Vagina (tissue), 2 donors: ENCODE data around the gene AXL. TPM values are rescaled to one million over a fixed set of nuclear protein-coding genes. Genes with fewer than 3 reads are reported as not detected.
A peak's percentile ranks its signal among the peaks of the same experiment; 100 is the strongest.
"Not testable (repeated sequence)": the region's sequence is repeated elsewhere in the genome, so short reads cannot be mapped to it uniquely, and the experiment has no call there.

Experiments
- DNase-seq, 2 donors: peaks; one replicate each; pipeline ENCODE4 v3.0.0-alpha.2; 2017; ENCODE audit errors: extremely low spot score in 2 of 2
- H3K27ac ChIP-seq: fragments of 200-600 bp; sonication (generic); one replicate; pipeline ENCODE4 v1.5.1; 2019
- H3K27me3 ChIP-seq: fragments of 200-600 bp; sonication (generic); one replicate; pipeline ENCODE4 v1.5.1; 2019
- H3K36me3 ChIP-seq, 2 donors: fragments of 200-600 bp; sonication (generic); one replicate each; pipeline ENCODE4 v1.5.1; 2017 to 2019
- H3K4me1 ChIP-seq: fragments of 200-600 bp; sonication (generic); one replicate; pipeline ENCODE4 v1.5.1; 2019
- H3K4me3 ChIP-seq, 2 donors: fragments of 200-600 bp; sonication (generic); 1 replicate in 1 of 2; 2 replicates in 1 of 2; pipeline ENCODE4 v1.5.1; 2016 to 2019
- H3K9me3 ChIP-seq: fragments of 200-600 bp; sonication (generic); one replicate; pipeline ENCODE4 v1.5.1; 2019
- POLR2A ChIP-seq, 2 donors: fragments of 450-650 bp; IDR thresholded peaks; one replicate each; pipeline ENCODE4 v1.6.1; 2017; ENCODE audit warnings: antibody characterized with exemption in 2 of 2, mild to moderate bottlenecking in 2 of 2, moderate library complexity in 2 of 2
- POLR2AphosphoS5 ChIP-seq, 2 donors: sonication (generic); formaldehyde crosslinking; IDR thresholded peaks; one replicate each; pipeline ENCODE4 v1.9.0; 2017; ENCODE audit warnings: antibody characterized with exemption in 2 of 2, mild to moderate bottlenecking in 2 of 2, low read depth in 1 of 2; ENCODE audit not compliant: insufficient read depth in 1 of 2
- intact Hi-C: fragments of 100-400 bp; cut with DNase I; formaldehyde crosslinking; loops from one replicate; pipeline ENCODE4 v1.15.1; 2023
- total RNA-seq: library from RNA; depleted of rRNA; stranded (reverse); fragments of >200 nt; gene quantifications from one replicate; pipeline ENCODE4 v1.2.3, GENCODE V29; 2016
- TF ChIP-seq, protein P1 (sequence below), 3 experiments: fragments of 450-650 bp in 2 of 3; fragments of 200-600 bp in 1 of 3; sonication (generic) in 1 of 3; IDR thresholded peaks; one replicate each; pipeline ENCODE4 v1.5.1; 2017 to 2019; ENCODE audit warnings: antibody characterized with exemption in 3 of 3, mild to moderate bottlenecking in 2 of 3, moderate library complexity in 2 of 3

Gene AXL
- 53.5 TPM for total RNA-seq

DNA sequence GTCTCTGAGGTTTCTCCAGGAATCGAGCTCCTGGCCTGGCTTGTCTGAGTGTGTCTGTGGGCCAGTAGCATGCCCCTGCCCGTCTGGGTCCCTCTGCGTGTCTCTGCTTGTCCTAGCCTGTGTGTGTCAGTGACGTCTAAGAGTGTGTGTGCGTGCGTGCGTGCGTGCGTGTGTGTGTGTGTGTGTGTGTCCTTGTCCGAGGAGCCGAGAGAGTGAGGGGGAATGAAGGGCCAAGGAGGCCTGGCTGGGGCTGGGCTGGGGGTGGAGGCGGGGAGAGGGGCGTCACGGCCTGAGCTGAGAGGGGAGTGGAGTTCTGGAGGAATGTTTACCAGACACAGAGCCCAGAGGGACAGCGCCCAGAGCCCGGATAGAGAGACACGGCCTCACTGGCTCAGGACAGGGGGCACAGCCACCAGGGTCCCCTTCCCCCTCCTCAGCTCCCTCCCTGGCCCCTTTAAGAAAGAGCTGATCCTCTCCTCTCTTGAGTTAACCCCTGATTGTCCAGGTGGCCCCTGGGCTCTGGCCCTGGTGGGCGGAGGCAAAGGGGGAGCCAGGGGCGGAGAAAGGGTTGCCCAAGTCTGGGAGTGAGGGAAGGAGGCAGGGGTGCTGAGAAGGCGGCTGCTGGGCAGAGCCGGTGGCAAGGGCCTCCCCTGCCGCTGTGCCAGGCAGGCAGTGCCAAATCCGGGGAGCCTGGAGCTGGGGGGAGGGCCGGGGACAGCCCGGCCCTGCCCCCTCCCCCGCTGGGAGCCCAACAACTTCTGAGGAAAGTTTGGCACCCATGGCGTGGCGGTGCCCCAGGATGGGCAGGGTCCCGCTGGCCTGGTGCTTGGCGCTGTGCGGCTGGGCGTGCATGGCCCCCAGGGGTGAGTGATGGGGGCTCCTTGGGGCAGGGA, at the start of gene AXL:
AXL (plus strand) TSS at position 609 of the 893 bp plus-strand sequence; CDS start at position 779, 170 bp downstream.
- H3K27me3 ChIP-seq: no peaks in the 10 kb centered on the region
- no peaks in the 10 kb centered on the region for H3K9me3 ChIP-seq
- DNase-seq: peak in 1 of 2 donors; percentile 96
- peak within 1 kb of the TSS; percentile 95 for H3K27ac ChIP-seq
- peak within 1 kb of the TSS; percentile 61 to 90 for H3K4me3 ChIP-seq
- H3K36me3 ChIP-seq: no peaks in the 10 kb centered on the region
- peaks cover 41% of the 10 kb centered on the region for H3K4me1 ChIP-seq
- intact Hi-C loops: loop anchor here (5.0 kb wide), 1 partner anchor 43 kb away; the partner anchor contains the start of gene HNRNPUL1
- TF ChIP-seq POLR2AphosphoS5 (IDR thresholded peaks at IDR 0.05; ENCODE audit: insufficient read depth in 1 of 2, low read depth in 1 of 2): peak in 1 of 2 donors; percentile 89
- TF ChIP-seq, protein P1, sequence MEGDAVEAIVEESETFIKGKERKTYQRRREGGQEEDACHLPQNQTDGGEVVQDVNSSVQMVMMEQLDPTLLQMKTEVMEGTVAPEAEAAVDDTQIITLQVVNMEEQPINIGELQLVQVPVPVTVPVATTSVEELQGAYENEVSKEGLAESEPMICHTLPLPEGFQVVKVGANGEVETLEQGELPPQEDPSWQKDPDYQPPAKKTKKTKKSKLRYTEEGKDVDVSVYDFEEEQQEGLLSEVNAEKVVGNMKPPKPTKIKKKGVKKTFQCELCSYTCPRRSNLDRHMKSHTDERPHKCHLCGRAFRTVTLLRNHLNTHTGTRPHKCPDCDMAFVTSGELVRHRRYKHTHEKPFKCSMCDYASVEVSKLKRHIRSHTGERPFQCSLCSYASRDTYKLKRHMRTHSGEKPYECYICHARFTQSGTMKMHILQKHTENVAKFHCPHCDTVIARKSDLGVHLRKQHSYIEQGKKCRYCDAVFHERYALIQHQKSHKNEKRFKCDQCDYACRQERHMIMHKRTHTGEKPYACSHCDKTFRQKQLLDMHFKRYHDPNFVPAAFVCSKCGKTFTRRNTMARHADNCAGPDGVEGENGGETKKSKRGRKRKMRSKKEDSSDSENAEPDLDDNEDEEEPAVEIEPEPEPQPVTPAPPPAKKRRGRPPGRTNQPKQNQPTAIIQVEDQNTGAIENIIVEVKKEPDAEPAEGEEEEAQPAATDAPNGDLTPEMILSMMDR (IDR thresholded peaks at IDR 0.05): no peak
- TF ChIP-seq POLR2A (IDR thresholded peaks at IDR 0.05): peak in 1 of 2 donors; percentile 66

DNA sequence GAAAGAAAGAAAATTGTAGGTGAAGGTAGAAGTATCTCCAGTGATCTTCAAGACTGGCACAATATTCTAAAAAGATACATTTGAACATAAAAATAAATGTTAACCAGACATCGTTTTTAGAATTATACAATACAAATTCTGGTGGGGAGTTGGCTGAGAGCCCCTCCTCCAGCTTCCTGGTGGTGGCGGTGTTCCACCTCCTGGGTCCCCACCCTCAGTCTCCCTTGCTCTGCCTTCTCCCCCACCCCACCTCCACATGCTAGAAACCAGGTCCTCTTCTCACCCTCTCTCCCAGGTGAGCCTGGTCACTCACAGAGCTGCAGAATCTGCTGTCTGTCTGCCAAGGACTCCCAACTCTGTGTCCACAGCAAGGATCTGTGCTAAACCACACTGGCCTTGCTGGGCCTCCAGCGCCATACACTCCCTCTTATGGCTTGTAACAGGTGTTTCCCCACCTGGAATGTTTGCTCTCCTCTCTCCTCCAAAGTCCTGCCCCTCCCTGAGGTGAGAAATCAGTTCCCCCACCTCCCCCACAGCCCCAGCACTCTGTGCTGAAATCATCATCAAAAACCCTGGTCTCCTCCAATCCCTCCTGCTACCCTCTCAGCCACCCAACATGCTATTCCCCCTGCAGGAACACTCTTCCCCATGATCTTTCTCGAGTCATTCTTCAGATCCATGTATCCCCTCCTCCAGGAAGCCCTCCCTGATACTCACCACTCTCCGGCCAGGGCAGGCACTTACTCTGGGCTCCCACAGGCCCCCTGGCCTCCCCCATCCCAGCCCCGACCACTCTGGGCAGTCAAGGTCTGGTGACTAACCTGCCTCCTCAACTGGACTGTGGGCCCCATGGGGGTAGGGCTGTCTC, 46.5 kb upstream of the AXL start:
- no peak overlapping the region for H3K27ac ChIP-seq
- intact Hi-C loops: no loop called here
- no peak overlapping the region for H3K4me3 ChIP-seq
- TF ChIP-seq POLR2AphosphoS5 (IDR thresholded peaks at IDR 0.05; ENCODE audit: insufficient read depth in 1 of 2, low read depth in 1 of 2): no peak
- no peaks in the 10 kb centered on the region for H3K9me3 ChIP-seq
- no peaks in the 10 kb centered on the region for H3K27me3 ChIP-seq
- no peaks in the 10 kb centered on the region for H3K36me3 ChIP-seq
- DNase-seq: no peak
- H3K4me1 ChIP-seq: peaks cover 26% of the 10 kb centered on the region

- DNase-seq: no peak
Measured at GRCh38 chr19:41174297-41174928, 44.6 kb upstream of the AXL start.

DNA sequence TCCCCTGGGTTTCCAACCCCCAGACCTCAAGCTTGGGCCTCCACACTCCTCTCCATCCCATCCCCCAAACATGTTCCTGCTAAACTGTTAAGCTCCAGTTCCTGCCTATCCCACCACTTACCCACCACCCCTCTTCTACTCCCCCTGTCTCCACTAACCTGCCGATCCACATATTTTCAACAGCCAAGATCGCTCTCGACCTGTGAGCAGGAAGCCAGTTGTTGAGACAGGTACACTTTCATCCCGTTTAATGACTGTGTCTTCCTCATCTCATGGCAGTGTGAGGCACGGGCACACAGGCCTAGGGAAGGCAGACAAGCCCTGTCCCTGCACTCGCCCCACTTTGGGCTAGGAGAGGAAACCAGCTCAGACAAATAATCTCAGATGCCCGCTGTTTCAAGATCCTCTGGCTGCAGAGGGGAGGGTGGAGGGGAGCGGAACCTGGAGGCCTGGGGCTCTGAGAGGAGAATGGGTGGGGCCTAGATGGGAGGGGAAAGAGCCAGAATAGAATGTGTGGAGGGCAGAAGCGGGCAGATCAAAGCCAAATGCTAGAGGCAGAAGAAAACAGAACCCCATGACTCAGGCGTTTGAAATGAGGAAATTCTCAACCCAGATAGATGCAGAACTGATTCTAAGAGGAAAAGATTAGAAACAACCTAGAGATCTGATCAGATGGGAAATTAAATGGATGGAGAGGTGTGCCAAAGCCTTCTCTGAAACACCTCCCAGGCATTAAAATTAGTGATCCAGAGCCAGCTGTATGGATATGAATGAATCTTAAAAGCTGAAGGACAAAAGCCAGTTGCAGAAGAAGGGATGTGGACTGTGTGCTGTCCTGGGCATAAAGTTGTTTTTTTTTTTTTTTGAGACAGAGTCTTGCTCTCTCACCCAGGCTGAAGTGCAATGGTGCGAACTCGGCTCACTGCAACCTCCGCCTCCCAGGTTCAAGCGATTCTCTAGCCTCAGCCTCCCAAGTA, 42.9 kb upstream of the AXL start:
- peak overlapping the region in 1 of 2 donors; percentile 24 for H3K4me3 ChIP-seq
- no peak for TF ChIP-seq POLR2A (IDR thresholded peaks at IDR 0.05)
- no peak for TF ChIP-seq POLR2AphosphoS5 (IDR thresholded peaks at IDR 0.05; ENCODE audit: insufficient read depth in 1 of 2, low read depth in 1 of 2)
- TF ChIP-seq, protein P1 (IDR thresholded peaks at IDR 0.05): no peak
- H3K36me3 ChIP-seq: no peaks in the 10 kb centered on the region
- H3K4me1 ChIP-seq: peaks cover 26% of the 10 kb centered on the region
- no peak for DNase-seq
- H3K27ac ChIP-seq: peak overlapping the region; percentile 72
- no peaks in the 10 kb centered on the region for H3K27me3 ChIP-seq
- no peaks in the 10 kb centered on the region for H3K9me3 ChIP-seq
- intact Hi-C loops: no loop called here

More at GRCh38 chr19:41174297-41174928, 44.6 kb upstream of the AXL start:
- Histone ChIP-seq H3K4me3 (no peak overlapping the region), H3K27ac (peak overlapping the region; percentile 72), H3K4me1 (peaks cover 26% of the 10 kb centered on the region), H3K9me3 (no peaks in the 10 kb centered on the region), H3K27me3 (no peaks in the 10 kb centered on the region), H3K36me3 (no peaks in the 10 kb centered on the region)
- intact Hi-C loops: no loop called here
- TF ChIP-seq POLR2A (IDR thresholded peaks at IDR 0.05): no peak
- TF ChIP-seq, protein P1 (IDR thresholded peaks at IDR 0.05): no peak
- no peak for TF ChIP-seq POLR2AphosphoS5 (IDR thresholded peaks at IDR 0.05; ENCODE audit: insufficient read depth in 1 of 2, low read depth in 1 of 2)

- H3K4me3 ChIP-seq, intact Hi-C loops, H3K36me3 ChIP-seq, H3K9me3 ChIP-seq, DNase-seq, H3K27ac ChIP-seq, H3K27me3 ChIP-seq: not testable (repeated sequence)
- peaks cover 21% of the 10 kb centered on the region for H3K4me1 ChIP-seq
Measured at GRCh38 chr19:41180173-41180572, 38.9 kb upstream of the AXL start.
